ENCODE results near the gene CD226.

DNA sequence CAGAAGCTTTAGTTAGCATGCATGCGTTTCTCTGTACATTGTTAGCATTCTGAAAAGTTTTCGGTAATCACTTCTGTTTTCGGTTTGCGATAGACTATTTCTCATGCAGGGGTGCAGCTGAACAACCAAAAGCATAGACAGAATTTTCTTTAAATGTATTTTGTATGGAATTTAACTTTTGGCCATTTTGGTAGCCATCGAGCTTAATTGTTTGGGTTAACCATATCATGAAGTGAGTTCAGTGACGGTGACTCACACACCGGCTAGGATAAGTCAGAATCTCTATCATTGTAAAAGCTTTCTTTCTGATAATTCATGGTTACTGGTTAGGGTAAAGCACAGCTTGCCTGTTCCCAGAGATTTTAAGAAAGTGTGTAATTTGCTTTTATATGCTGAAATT lies 107.2 kb downstream of the CD226 start:
- TF ChIP-seq, protein P1, sequence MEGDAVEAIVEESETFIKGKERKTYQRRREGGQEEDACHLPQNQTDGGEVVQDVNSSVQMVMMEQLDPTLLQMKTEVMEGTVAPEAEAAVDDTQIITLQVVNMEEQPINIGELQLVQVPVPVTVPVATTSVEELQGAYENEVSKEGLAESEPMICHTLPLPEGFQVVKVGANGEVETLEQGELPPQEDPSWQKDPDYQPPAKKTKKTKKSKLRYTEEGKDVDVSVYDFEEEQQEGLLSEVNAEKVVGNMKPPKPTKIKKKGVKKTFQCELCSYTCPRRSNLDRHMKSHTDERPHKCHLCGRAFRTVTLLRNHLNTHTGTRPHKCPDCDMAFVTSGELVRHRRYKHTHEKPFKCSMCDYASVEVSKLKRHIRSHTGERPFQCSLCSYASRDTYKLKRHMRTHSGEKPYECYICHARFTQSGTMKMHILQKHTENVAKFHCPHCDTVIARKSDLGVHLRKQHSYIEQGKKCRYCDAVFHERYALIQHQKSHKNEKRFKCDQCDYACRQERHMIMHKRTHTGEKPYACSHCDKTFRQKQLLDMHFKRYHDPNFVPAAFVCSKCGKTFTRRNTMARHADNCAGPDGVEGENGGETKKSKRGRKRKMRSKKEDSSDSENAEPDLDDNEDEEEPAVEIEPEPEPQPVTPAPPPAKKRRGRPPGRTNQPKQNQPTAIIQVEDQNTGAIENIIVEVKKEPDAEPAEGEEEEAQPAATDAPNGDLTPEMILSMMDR (IDR thresholded peaks at IDR 0.05 in 4 of 5, conservative IDR thresholded peaks at IDR 0.05 in 1 of 5), result no peak
- TF ChIP-seq POLR2A (IDR thresholded peaks at IDR 0.05), result no peak

All from gastrocnemius medialis (tissue), 4 donors.